HG03280 (cell line): ENCODE measurements around the gene CALHM3.
"Not testable (repeated sequence)": the region's sequence is repeated elsewhere in the genome, so short reads cannot be mapped to it uniquely, and the experiment has no call there.

Experiments used
- ATAC-seq: cut with Tn5 transposase; IDR thresholded peaks from one replicate; pipeline ENCODE4 v1.9.1; 2021; ENCODE audit warnings: mild to moderate bottlenecking, moderate library complexity; ENCODE audit not compliant: unreplicated experiment

CALHM3 gene, protein sequence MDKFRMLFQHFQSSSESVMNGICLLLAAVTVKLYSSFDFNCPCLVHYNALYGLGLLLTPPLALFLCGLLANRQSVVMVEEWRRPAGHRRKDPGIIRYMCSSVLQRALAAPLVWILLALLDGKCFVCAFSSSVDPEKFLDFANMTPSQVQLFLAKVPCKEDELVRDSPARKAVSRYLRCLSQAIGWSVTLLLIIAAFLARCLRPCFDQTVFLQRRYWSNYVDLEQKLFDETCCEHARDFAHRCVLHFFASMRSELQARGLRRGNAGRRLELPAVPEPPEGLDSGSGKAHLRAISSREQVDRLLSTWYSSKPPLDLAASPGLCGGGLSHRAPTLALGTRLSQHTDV

DNA sequence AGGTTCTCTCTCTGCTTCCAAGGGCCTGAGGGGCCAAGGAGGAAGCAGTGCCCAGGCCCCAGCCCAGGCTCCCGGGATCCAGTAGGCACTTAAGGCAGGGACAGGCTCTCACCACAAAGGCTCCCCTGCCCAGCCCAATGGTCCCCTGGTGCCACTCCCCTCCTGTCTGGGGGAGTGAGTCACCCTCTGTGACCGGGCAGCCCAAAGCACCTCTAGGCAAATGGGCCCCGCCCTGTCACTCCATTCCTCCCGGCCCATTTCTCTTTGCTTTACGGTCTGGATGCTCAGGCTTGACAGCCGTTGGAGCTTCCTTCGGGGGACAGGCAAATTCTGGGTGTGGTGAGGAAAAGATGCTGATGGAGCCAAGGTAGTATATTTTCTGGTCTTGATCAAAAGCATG lies at the start of gene CALHM3:
Gene CALHM3 (minus strand): TSS at position 106 of the 400 bp plus-strand sequence. CDS start 208 bp downstream, outside the sequence.
- no peak for ATAC-seq

GRCh38 chr10:103528549-103528948 lies 49.5 kb upstream of the CALHM3 start:
- ATAC-seq: no peak

- ATAC-seq: not testable (repeated sequence)
Measured at GRCh38 chr10:103527476-103527875, 48.4 kb upstream of the CALHM3 start.

GRCh38 chr10:103525901-103526300 lies 46.9 kb upstream of the CALHM3 start:
- no peak for ATAC-seq

GRCh38 chr10:103523683-103524082 lies 44.6 kb upstream of the CALHM3 start:
- ATAC-seq: no peak

- ATAC-seq: not testable (repeated sequence)
Measured at GRCh38 chr10:103522006-103522405, 43.0 kb upstream of the CALHM3 start.

DNA sequence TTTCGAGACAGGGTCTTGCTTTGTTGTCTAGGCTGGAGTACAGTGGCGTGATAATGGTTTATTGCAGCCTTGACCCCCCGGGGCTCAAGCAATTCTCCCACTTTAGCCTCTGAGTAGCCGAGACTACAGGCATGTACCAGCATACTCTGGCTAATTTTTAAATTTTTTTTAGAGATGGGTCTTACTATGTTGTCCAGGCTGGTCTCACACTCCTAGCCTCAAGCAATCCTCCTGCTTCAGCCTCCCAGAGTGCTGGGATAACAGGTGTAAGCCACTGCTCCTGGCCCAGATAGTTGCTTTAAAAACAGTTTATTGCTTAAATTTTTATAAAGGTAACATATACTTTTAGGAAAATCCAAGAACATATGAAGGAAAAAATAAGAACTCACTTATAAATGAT lies 40.8 kb upstream of the CALHM3 start:
- ATAC-seq: no peak

GRCh38 chr10:103517234-103518085 lies 38.4 kb upstream of the CALHM3 start:
- no peak for ATAC-seq

- ATAC-seq: no peak
Measured at GRCh38 chr10:103514244-103514643, 35.2 kb upstream of the CALHM3 start.

DNA sequence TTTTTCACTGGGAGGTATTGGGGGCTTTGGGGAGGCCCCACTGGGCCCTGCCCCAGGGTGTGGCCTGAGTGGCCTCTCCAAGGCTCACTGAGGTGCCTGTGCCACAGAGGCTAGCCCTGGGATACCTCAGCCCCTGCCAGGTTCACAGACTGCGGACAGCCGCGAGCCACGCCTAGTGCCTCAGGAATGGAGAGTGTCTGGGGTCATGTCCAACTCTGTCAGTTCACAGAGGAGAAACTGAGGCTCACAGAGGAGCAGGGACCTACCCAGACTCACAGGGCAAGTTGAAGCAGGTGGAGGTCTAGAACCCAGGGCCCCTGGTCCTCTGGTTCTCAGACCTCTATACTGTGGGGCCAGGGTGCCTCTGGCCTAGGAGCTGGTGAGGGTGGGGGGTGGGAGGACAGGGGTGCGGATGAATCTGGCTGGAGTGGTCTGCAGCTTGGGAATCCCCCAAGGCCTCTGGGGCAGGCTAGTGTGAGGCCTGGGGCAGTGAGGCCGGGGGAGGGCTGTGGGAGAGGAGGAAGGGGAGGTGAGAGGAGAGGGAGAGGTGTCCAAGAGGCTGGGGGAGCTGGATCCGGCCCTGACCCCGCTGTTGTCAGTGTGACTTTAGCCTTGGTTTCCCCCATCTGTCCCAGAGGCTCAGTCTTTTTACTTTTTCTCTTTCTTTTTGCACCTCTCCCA lies 34.5 kb upstream of the CALHM3 start:
- ATAC-seq: no peak

DNA sequence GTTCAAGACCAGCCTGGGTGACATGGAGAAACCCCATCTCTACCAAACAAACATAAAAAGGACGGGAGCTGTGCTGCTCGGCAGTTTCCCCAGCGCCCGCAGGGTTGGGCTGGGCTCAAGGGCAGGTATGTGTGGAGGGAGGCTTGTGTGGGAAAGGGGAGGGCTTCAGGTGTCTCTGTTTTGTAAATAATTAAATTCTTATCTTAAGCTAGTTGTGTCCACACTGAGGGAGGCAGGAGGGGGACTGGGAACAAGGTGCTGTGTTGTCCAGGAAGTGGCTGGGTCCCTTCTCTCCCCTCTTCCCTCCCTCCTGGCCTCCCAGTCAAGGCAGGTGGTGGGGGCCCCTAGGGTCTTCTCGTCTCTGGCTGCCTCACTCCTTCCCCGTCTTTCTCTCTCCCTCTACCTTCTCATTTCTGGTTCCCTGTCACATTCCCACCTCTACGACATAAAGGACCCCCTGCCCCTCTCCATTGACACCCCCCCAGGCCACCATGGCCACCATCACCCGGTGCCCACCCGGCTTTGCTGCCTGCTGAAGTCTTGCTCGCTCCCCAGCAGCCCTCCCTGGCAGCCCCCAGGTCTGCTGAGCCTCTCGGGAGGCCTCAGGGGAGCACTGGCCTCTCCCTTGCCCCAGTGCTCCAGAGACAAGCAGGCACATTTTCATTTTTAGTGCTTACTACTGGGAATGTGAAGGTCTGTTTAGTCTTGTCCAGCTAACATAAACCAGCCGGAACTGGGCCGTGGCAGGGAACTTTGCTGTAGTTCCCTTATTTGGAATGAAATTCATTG lies 33.7 kb upstream of the CALHM3 start:
- ATAC-seq: no peak

GRCh38 chr10:103512166-103512565 lies 33.1 kb upstream of the CALHM3 start:
- ATAC-seq: no peak

DNA sequence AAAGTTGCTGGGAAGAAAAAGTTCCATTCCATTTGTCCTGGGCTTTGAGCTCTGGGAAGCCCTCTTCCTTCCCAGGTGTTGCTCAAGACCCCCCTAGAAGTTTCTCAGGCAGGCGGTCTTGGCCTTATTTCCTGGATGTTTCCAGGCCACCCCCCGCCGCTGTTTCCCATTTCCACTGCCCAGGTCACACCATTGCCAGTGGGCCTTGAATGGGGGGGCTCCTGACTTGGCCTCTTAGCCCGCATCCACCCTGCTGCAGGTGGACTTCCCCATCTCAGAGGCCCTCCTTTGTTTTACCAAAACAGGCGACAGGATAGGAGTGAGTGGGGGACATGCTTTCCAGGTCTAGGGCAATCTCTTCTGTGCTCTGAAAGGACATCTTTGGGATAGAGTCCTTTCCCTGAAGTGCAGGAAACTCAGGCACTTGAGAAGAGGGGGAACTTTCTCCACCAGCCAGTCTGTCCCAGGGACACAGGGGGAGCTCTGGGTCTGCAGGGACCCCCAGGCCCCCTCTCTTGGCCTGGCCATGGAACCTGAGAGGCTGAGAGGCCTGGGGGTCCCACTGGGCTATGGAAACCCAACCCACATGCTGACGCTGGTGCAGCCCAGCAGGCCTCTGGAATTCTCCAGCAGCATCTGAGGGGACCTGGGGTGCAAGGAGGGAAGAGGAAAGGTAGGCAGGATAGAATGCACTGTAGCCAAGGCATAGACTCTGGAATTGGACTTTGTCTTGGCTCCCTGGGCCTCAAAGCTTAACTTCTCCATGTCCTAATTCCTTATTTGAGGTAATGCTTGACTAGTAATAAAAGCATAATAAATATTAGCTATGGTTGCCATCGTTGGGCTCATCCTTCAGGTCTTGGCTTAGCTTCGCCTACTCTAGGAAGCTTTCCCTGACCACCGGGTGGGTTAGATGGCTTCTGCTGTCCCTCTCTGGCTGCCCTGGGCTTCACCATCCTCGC lies 32.0 kb upstream of the CALHM3 start:
- ATAC-seq: no peak

GRCh38 chr10:103510046-103510685 lies 31.1 kb upstream of the CALHM3 start:
- no peak for ATAC-seq

- no peak for ATAC-seq
Measured at GRCh38 chr10:103507235-103508191, 28.5 kb upstream of the CALHM3 start.

DNA sequence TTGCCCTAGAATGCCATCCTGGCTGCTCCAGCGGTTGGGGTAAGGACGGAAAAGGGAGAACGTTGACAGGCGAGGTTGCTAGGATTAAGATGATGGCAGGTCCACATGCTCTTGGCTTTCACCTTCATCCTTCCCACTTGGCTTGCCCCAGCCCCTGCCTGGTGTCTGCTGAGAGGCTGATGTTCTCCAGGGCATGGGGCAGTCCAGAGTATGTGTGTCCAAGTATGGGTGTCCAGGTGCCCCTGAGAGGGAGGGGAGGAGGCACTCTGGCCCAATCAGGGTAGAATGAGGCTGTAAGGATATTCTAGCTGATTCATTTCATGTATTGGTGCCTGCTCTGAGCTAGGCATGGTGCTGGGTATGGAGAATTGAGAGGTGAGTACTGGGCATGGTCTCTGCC lies 27.0 kb upstream of the CALHM3 start:
- no peak for ATAC-seq

- ATAC-seq: no peak
Measured at GRCh38 chr10:103504181-103504783, 25.2 kb upstream of the CALHM3 start.
